ENCODE results near the gene MOAP1.
A peak's percentile ranks its signal among the peaks of the same experiment; 100 is the strongest.
"Not testable (repeated sequence)": the region's sequence is repeated elsewhere in the genome, so short reads cannot be mapped to it uniquely, and the experiment has no call there.

Gene MOAP1

DNA sequence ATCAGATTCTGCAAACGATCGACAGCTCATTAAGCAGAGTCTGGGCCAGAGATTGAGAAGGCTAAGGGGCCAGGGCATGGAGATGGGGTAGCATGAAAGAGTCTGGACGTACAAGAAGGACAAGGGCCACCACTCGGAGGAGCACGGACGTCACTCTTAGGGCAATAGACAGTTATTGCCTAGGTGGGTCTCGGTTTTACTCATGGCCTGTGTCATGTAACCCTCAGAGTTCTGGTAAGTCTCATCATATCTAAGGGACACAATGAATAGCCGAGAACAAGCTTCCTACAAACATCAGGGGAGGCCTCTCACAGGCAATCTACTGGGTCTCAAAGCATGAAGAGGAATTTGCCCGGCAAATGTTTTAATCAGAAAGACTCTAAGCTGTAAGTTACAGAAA is 38.6 kb downstream of the MOAP1 start:
- DNase-seq (ENCODE audit: low spot score), result no peak

DNA sequence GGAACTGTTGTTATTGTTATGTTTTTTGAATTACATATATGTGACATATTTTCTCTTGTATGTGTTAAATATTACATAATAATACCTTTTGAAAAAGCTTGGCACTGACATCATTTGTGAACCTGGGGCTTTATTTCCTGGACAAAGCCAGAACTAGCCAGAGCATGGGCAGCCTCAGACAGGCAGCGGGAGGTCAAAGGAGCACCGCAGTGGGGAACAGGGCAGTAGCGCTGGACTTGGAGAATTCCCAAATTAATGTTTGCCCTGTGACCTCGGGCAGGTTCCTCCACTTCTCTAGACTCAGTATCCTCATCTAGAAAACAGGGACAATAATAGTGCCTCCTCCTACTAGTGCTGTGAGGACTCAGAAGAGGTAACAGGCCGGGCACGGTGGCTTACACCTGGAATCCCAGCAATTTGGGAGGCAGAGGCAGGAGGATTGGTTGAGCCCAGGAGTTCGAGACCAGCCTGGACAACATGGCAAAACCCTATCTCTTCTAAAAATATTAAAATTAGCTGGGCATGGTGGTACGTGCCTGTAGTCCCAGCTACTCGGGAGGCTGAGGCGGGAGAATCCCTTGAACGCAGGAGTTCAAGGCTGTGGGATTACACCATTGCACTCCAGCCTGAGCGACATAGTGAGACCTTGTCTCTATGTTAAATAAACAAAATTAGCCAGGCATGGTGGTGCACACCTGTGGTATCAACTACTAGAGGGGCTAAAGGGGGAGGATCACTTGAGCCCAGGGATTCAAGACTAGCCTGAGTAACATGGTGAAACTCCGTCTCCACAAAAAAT is 41.6 kb downstream of the MOAP1 start:
- no peak for DNase-seq (ENCODE audit: low spot score)

DNA sequence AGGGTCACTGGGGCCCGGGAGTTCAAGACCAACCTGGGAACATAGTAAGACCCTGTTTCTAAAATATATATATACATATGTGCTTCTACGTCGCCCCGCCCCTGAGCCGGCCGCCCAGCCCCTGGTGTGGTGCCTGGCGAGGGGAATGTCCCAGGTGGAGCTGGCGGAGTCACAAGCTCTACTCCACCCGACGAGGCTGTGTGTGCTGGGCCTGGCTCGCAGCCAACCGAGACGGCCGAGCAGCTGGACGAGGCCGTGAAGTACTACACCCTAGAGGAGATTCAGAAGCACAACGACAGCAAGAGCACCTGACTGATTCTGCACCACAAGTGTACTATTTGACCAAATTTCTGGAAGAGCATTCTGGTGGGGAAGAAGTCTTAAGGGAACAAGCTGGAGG is 46.8 kb downstream of the MOAP1 start:
- DNase-seq (ENCODE audit: low spot score), result no peak

DNA sequence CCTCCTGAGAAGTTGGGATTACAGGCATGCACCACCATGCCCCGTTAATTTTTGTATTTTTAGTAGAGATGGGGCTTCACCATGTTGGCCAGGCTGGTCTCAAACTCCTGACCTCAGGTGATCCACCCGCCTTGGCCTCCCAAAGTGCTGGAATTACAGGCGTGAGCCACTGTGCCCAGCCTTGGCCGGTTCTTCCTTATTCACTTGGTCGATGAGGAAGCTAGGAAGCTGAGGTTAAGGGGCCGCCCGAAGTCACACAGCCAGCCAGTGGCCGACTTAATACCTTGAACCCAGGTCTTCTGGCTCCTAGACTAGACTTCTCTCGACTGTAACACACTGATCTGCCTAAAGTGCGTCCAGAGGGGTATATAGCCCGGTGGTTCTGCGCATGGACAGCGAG is 48.2 kb downstream of the MOAP1 start:
- DNase-seq (ENCODE audit: low spot score), result not testable (repeated sequence)

DNA sequence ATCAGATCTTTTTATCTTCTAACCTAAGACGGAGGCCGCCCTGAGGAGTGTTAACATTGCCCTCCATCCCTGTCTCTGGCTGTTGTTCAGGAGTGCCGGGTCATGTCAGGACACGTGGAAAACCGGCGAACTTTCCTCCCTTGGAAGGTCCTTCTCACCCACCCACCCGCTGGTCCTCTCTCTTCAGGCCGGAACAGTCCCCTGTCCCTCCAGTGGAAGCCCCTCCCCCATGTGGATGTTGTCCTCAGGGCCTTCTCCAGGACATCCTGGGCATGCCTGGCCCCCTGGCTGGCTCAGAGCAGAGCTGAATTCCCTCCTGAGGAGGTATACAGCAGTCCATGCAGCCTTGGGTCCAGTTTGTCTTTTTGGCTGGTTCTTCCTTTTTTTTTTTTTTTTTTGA is 48.7 kb downstream of the MOAP1 start:
- no peak for DNase-seq (ENCODE audit: low spot score)

DNA sequence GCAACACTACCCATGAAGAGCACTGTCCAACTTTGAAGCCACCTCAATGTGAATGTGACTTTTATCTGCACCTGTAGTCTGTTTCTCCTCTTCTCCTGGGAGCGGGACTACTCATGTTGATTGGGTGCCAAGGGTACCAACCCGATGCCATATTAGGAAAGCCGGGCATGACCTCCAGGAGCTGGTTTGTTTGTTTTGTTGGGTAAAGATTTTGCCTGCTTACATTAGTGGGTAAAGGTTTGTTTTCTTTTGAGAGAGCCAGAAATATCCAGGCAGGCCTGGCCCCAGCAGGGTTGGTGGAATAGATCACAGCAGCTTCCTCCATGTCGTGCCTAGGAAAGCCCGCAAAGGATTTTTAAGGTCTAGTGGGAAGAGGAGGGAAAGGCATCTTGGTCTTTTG is 49.3 kb downstream of the MOAP1 start:
- DNase-seq (ENCODE audit: low spot score), result no peak

DNA sequence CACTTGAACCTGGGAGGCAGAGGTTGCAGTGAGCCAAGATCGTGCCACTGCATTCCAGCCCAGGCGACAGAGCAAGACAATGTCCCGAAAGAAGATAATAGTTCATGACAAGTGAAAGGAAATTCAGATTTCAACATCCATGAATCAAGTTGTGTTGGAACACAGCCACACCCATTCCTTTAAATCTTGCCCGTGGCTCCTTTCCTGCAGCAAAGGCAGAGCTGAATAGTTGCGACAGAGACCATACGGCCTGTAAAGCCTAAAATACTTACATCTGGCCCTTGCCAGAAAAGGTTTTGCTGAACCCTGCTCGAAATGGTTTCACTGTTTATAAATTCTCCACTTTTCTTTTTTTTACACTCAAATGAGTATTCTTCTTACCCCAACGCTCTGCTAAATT is 51.2 kb downstream of the MOAP1 start:
- DNase-seq (ENCODE audit: low spot score), result no peak

DNA sequence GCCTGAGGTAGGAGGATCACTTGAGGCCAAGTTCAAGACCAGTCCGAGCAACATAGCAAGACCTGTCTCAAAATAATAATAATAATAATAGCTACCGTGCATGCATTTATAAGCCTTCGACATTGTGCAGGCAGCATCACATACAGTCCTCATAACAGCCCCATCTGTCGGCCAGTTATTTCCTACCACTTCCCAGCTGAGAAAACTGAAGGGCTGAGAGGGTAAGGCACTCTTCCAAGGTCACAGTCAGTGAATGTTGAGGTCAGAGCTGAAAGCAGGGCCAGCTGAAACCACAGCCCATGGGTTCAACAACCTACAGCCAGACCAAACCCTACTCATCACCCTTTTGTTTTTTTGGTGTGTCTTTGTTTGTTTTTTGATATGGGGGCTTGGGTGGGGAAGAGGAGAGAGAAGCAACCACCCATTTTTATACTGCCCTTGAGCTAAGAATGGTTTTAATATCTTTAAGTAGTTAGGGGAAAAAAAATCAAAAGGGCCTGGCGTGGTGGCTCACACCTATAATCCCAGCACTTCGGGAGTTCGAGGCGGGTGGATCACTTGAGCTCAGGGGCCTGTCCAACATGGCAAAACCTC is 52.1 kb downstream of the MOAP1 start:
- peak; percentile 51 for DNase-seq (ENCODE audit: low spot score)
